HL-60 (cell line): ENCODE results near the gene KLHL15.

Experiments
- DNase-seq, 2 experiments: peaks; one replicate each; pipeline ENCODE4 v3.0.0-alpha.2; 2010 to 2020; ENCODE audit warnings: low read depth in 1 of 2, low spot score in 1 of 2
- H3K27ac ChIP-seq: fragments of 250-450 bp; sonication (Bioruptor Pico); replicated peaks from 2 replicates; pipeline ENCODE4 v1.5.1; 2020; ENCODE audit warnings: mild to moderate bottlenecking, moderate library complexity
- H3K27me3 ChIP-seq: fragments of 250-450 bp; sonication (Bioruptor Pico); 2 replicates; pipeline ENCODE4 v1.5.1; 2021; ENCODE audit warnings: mild to moderate bottlenecking, moderate library complexity; ENCODE audit not compliant: insufficient read depth, poor library complexity, severe bottlenecking
- H3K4me3 ChIP-seq: replicated peaks from 2 replicates; pipeline ENCODE4 v1.5.1; 2011; ENCODE audit warnings: mild to moderate bottlenecking, control low read depth, low read length; ENCODE audit not compliant: insufficient read depth
- GABPA ChIP-seq: IDR thresholded peaks from 2 replicates; pipeline ENCODE4 v1.6.1; 2012; ENCODE audit warnings: low read depth
- POLR2AphosphoS5 ChIP-seq: IDR thresholded peaks from 2 replicates; pipeline ENCODE4 v1.6.1; 2012; ENCODE audit warnings: low read depth
- SPI1 ChIP-seq: IDR thresholded peaks from 2 replicates; pipeline ENCODE4 v1.6.1; 2012; ENCODE audit warnings: low read depth, mild to moderate bottlenecking, borderline replicate concordance
- TF ChIP-seq, protein P1 (sequence below): IDR thresholded peaks from 2 replicates; pipeline ENCODE4 v1.6.1; 2012; ENCODE audit warnings: low read depth; ENCODE audit not compliant: insufficient replicate concordance
- TF ChIP-seq, protein P2 (sequence below): IDR thresholded peaks from one replicate; pipeline ENCODE4 v1.5.1; 2011; ENCODE audit warnings: low read length, control low read depth, inconsistent platforms; ENCODE audit not compliant: insufficient read depth

The KLHL15 gene

DNA sequence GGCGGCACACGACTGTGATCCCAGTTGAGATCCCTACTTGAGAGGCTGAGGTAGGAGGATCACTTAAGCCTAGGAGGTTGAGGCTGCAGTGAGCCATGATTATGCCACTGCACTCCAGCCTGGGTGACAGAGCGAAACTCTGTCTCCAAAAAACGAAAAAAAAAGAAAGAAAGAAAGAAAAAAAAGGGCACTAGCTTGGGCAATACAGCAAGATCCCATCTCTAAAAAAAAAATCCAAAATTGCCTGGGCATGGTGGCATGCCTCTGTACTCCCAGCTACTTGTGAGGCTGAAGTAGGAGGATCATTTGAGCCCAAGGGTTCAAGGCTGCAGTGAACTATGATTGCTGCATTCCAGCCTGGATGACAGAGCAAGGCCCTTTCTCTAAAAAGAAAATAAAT is 10.7 kb upstream of the KLHL15 start:
- TF ChIP-seq, protein P1, sequence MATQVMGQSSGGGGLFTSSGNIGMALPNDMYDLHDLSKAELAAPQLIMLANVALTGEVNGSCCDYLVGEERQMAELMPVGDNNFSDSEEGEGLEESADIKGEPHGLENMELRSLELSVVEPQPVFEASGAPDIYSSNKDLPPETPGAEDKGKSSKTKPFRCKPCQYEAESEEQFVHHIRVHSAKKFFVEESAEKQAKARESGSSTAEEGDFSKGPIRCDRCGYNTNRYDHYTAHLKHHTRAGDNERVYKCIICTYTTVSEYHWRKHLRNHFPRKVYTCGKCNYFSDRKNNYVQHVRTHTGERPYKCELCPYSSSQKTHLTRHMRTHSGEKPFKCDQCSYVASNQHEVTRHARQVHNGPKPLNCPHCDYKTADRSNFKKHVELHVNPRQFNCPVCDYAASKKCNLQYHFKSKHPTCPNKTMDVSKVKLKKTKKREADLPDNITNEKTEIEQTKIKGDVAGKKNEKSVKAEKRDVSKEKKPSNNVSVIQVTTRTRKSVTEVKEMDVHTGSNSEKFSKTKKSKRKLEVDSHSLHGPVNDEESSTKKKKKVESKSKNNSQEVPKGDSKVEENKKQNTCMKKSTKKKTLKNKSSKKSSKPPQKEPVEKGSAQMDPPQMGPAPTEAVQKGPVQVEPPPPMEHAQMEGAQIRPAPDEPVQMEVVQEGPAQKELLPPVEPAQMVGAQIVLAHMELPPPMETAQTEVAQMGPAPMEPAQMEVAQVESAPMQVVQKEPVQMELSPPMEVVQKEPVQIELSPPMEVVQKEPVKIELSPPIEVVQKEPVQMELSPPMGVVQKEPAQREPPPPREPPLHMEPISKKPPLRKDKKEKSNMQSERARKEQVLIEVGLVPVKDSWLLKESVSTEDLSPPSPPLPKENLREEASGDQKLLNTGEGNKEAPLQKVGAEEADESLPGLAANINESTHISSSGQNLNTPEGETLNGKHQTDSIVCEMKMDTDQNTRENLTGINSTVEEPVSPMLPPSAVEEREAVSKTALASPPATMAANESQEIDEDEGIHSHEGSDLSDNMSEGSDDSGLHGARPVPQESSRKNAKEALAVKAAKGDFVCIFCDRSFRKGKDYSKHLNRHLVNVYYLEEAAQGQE = no peak
- TF ChIP-seq, protein P2, sequence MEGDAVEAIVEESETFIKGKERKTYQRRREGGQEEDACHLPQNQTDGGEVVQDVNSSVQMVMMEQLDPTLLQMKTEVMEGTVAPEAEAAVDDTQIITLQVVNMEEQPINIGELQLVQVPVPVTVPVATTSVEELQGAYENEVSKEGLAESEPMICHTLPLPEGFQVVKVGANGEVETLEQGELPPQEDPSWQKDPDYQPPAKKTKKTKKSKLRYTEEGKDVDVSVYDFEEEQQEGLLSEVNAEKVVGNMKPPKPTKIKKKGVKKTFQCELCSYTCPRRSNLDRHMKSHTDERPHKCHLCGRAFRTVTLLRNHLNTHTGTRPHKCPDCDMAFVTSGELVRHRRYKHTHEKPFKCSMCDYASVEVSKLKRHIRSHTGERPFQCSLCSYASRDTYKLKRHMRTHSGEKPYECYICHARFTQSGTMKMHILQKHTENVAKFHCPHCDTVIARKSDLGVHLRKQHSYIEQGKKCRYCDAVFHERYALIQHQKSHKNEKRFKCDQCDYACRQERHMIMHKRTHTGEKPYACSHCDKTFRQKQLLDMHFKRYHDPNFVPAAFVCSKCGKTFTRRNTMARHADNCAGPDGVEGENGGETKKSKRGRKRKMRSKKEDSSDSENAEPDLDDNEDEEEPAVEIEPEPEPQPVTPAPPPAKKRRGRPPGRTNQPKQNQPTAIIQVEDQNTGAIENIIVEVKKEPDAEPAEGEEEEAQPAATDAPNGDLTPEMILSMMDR = no peak
- TF ChIP-seq GABPA (no peak), POLR2AphosphoS5 (no peak), SPI1 (no peak)
- Histone ChIP-seq H3K4me3 (no peak overlapping the region), H3K27ac (no peak overlapping the region), H3K27me3 (no peaks in the 10 kb centered on the region)
- DNase-seq = no peak

- DNase-seq = no peak
- no peak overlapping the region for H3K27ac ChIP-seq
Observed at GRCh38 chrX:24034485-24034884, 7.5 kb upstream of the KLHL15 start.

GRCh38 chrX:24030597-24030996 is 3.6 kb upstream of the KLHL15 start:
- Histone ChIP-seq H3K27ac (no peak overlapping the region), H3K4me3 (no peak overlapping the region), H3K27me3 (no peaks in the 10 kb centered on the region)
- TF ChIP-seq POLR2AphosphoS5 = no peak
- TF ChIP-seq SPI1 = no peak
- TF ChIP-seq, protein P2 = no peak
- TF ChIP-seq GABPA = no peak
- TF ChIP-seq, protein P1 = no peak
- DNase-seq = no peak

More at GRCh38 chrX:24034485-24034884, 7.5 kb upstream of the KLHL15 start:
- no peaks in the 10 kb centered on the region for H3K27me3 ChIP-seq
- TF ChIP-seq, protein P1 = no peak
- no peak for TF ChIP-seq GABPA
- TF ChIP-seq, protein P2 = no peak
- no peak for TF ChIP-seq POLR2AphosphoS5
- no peak for TF ChIP-seq SPI1
- H3K4me3 ChIP-seq = no peak overlapping the region
